Upper lobe of left lung (tissue), 4 donors: ENCODE measurements around the gene PDS5B.

ENCODE experiments used
- CTCF ChIP-seq, 6 experiments: fragments of 450-650 bp in 4 of 6; fragments of 200-600 bp in 2 of 6; sonication (generic) in 2 of 6; IDR thresholded peaks; one replicate each; pipeline ENCODE4 v1.5.1; 2016 to 2019; ENCODE audit warnings: antibody characterized with exemption in 6 of 6
- EP300 ChIP-seq, 4 donors: sonication (generic); formaldehyde crosslinking; IDR thresholded peaks; one replicate each; pipeline ENCODE4 v1.5.1; 2017; ENCODE audit warnings: antibody characterized with exemption in 4 of 4, control low read depth in 2 of 4
- POLR2A ChIP-seq, 4 donors: fragments of 450-650 bp; IDR thresholded peaks; one replicate each; pipeline ENCODE4 v1.5.1; 2016 to 2017; ENCODE audit warnings: antibody characterized with exemption in 4 of 4, mild to moderate bottlenecking in 2 of 4

- TF ChIP-seq CTCF (IDR thresholded peaks at IDR 0.05) (no peak), EP300 (IDR thresholded peaks at IDR 0.05) (no peak), POLR2A (IDR thresholded peaks at IDR 0.05) (no peak)
Measured at GRCh38 chr13:32728327-32728726, 142.1 kb downstream of the PDS5B start.
